ENCODE measurements around the gene ENTPD1. TPM values are rescaled to one million over a fixed set of nuclear protein-coding genes. Genes with fewer than 3 reads are reported as not detected.

ENTPD1 gene
- total RNA-seq, 1 donor from 2014 or later: 102 TPM

- Mint-ChIP-seq H3K27me3 (ENCODE audit: unreplicated experiment) (peaks cover 9% of the 10 kb centered on the region), H3K4me3 (ENCODE audit: unreplicated experiment) (no peak overlapping the region), H3K4me1 (ENCODE audit: unreplicated experiment) (peaks cover 49% of the 10 kb centered on the region), H3K36me3 (ENCODE audit: low read depth, unreplicated experiment) (peaks cover 36% of the 10 kb centered on the region), H3K27ac (ENCODE audit: unreplicated experiment) (no peak overlapping the region), H3K9me3 (ENCODE audit: unreplicated experiment) (no peaks in the 10 kb centered on the region)
- TF ChIP-seq CTCF (IDR thresholded peaks at IDR 0.05; ENCODE audit: unreplicated experiment): no peak
- no peak for DNase-seq (ENCODE audit: low spot score)
Measured at GRCh38 chr10:95820363-95820762, 64.4 kb downstream of the ENTPD1 start.

GRCh38 chr10:95821720-95822119, 65.8 kb downstream of the ENTPD1 start:
- no peaks in the 10 kb centered on the region for H3K9me3 Mint-ChIP-seq (ENCODE audit: unreplicated experiment)
- no peak overlapping the region for H3K4me3 Mint-ChIP-seq (ENCODE audit: unreplicated experiment)
- H3K27ac Mint-ChIP-seq (ENCODE audit: unreplicated experiment): no peak overlapping the region
- H3K27me3 Mint-ChIP-seq (ENCODE audit: unreplicated experiment): peaks cover 9% of the 10 kb centered on the region
- peaks cover 24% of the 10 kb centered on the region for H3K36me3 Mint-ChIP-seq (ENCODE audit: low read depth, unreplicated experiment)
- TF ChIP-seq CTCF (IDR thresholded peaks at IDR 0.05; ENCODE audit: unreplicated experiment): no peak
- peaks cover 37% of the 10 kb centered on the region for H3K4me1 Mint-ChIP-seq (ENCODE audit: unreplicated experiment)
- no peak for DNase-seq (ENCODE audit: low spot score)

- H3K9me3 Mint-ChIP-seq (ENCODE audit: unreplicated experiment): no peaks in the 10 kb centered on the region
- no peak overlapping the region for H3K27ac Mint-ChIP-seq (ENCODE audit: unreplicated experiment)
- H3K27me3 Mint-ChIP-seq (ENCODE audit: unreplicated experiment): peaks cover 5% of the 10 kb centered on the region
- H3K36me3 Mint-ChIP-seq (ENCODE audit: low read depth, unreplicated experiment): peaks cover 24% of the 10 kb centered on the region
- no peak for DNase-seq (ENCODE audit: low spot score)
- H3K4me1 Mint-ChIP-seq (ENCODE audit: unreplicated experiment): peaks cover 10% of the 10 kb centered on the region
- no peak overlapping the region for H3K4me3 Mint-ChIP-seq (ENCODE audit: unreplicated experiment)
- no peak for TF ChIP-seq CTCF (IDR thresholded peaks at IDR 0.05; ENCODE audit: unreplicated experiment)
Measured at GRCh38 chr10:95830044-95830443, 74.1 kb downstream of the ENTPD1 start.

- Mint-ChIP-seq H3K9me3 (ENCODE audit: unreplicated experiment) (no peaks in the 10 kb centered on the region), H3K36me3 (ENCODE audit: low read depth, unreplicated experiment) (peaks cover 25% of the 10 kb centered on the region), H3K4me1 (ENCODE audit: unreplicated experiment) (peaks cover 11% of the 10 kb centered on the region), H3K27ac (ENCODE audit: unreplicated experiment) (no peak overlapping the region), H3K4me3 (ENCODE audit: unreplicated experiment) (peak overlapping the region; percentile 17), H3K27me3 (ENCODE audit: unreplicated experiment) (peaks cover 5% of the 10 kb centered on the region)
- DNase-seq (ENCODE audit: low spot score): no peak
- TF ChIP-seq CTCF (IDR thresholded peaks at IDR 0.05; ENCODE audit: unreplicated experiment): no peak
Measured at GRCh38 chr10:95831076-95831475, 75.1 kb downstream of the ENTPD1 start.

GRCh38 chr10:95831515-95831914, 75.6 kb downstream of the ENTPD1 start:
- Mint-ChIP-seq H3K9me3 (ENCODE audit: unreplicated experiment) (no peaks in the 10 kb centered on the region), H3K27me3 (ENCODE audit: unreplicated experiment) (peaks cover 5% of the 10 kb centered on the region), H3K27ac (ENCODE audit: unreplicated experiment) (peak overlapping the region; percentile 64), H3K4me3 (ENCODE audit: unreplicated experiment) (peak overlapping the region; percentile 56), H3K4me1 (ENCODE audit: unreplicated experiment) (peaks cover 11% of the 10 kb centered on the region), H3K36me3 (ENCODE audit: low read depth, unreplicated experiment) (peaks cover 25% of the 10 kb centered on the region)
- TF ChIP-seq CTCF (IDR thresholded peaks at IDR 0.05; ENCODE audit: unreplicated experiment): no peak
- DNase-seq (ENCODE audit: low spot score): no peak

Data from endothelial cell (in vitro differentiated cells).